Stromal cell of bone marrow (primary cell): ENCODE data around the gene RARS1.

Experiments
- DNase-seq: peaks from one replicate; pipeline ENCODE4 v3.0.0-alpha.2; 2012; ENCODE audit warnings: low read depth

Gene RARS1

GRCh38 chr5:168486136-168486879 is at the start of gene RARS1:
RARS1 (plus strand) TSS chr5:168486471; CDS start chr5:168486499, 28 bp downstream.
- DNase-seq: peak; percentile 89

- no peak for DNase-seq
These were observed 47.9 kb upstream of the RARS1 start for GRCh38 chr5:168438349-168438748.

DNA sequence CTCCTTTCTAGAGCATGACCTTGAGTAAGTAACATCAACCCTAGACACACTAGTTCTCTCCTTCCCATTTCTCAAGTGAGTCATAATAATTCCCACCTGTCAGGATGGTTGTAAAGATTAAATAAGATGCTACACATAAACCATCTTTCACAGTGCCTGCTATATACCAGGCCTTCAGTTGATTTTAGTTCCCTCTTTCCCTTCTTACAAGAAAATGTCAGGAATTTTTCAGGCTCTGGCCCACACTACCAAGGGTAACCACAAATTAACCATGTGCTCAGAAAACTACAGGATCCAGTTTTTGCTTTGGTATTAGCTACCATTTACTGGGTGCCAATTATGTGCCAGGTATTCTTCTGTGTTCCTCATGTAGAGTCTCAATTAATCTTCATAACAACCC is 42.7 kb upstream of the RARS1 start:
- DNase-seq: no peak

DNA sequence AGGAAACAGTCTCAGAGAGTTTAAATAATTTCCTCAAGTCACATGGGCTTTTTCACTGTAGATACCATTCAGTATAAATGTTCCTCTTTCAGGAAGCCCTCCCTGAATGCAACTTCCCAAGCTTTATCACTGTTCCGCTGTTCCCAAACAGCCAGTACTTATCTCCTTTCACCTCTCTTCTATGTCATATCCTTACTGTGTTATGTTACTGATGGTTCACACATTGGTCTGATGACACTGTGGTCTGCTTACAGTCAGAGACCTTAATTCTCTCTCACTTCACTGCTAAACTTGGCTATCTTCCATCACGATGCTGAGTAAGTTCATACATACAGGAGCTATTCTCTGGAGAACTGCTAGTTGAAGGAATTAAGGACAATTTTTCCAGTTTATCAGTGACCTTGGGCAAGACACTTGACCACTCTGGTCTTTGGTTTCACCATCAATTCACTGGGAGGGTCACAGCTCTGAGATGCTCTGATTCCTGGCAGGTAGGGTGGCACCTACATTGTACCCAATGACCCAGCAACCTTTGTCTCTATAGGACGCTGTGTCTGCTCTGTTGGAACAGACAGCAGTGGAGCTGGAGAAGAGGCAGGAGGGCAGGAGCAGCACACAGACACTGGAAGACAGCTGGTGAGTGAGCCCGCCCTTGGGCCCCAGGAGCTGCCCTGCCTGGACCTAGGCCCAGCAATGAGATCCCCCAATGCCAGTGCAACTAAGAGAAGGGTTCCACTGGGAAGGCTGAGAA is 42.1 kb upstream of the RARS1 start:
- no peak for DNase-seq

GRCh38 chr5:168446983-168447619 is 39.2 kb upstream of the RARS1 start:
- no peak for DNase-seq

- no peak for DNase-seq
These were observed 38.5 kb upstream of the RARS1 start for GRCh38 chr5:168447808-168448207.

GRCh38 chr5:168449166-168449565 is 37.1 kb upstream of the RARS1 start:
- DNase-seq: no peak

- DNase-seq: no peak
These were observed 34.7 kb upstream of the RARS1 start for GRCh38 chr5:168451565-168451964.

DNA sequence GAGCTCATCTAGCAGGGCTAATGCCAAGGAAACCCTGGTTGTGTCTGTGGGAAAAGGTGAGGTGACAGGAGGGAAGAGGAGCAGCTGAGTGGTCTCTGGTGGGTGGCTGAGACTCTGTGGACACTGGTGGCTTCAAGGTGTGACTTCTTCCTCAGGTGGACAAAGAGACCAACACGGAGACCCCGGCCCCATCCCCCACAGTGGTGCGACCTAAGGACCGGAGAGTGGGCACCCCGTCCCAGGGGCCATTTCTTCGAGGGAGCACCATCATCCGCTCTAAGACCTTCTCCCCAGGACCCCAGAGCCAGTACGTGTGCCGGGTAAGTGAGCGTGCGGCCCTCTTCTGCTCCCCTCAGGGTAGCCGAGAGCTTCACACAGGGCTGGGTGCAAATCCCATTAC is 31.1 kb upstream of the RARS1 start:
- no peak for DNase-seq

GRCh38 chr5:168457542-168457941 is 28.7 kb upstream of the RARS1 start:
- DNase-seq: no peak

- no peak for DNase-seq
These were observed 25.7 kb upstream of the RARS1 start for GRCh38 chr5:168460606-168461005.

- no peak for DNase-seq
These were observed 23.2 kb upstream of the RARS1 start for GRCh38 chr5:168463081-168463480.

DNA sequence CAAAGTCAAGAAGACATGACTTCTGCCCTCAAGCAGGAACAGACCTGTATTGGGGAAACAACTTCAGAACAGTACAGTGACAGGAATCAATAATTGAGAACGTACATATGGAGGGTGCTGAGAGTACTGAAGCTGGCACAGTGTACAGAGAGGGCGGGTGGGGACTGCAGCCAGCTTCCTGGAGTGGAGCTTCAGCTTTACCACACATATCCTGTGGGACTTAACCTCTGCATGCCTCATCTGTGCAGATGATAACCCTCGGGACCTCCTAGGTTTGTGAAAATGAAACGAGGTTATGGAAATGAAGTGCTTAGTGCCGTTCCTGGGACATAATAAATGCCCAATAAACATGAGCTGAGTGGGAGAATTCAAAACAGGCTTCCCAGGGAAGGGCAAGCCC is 22.1 kb upstream of the RARS1 start:
- DNase-seq: no peak

DNA sequence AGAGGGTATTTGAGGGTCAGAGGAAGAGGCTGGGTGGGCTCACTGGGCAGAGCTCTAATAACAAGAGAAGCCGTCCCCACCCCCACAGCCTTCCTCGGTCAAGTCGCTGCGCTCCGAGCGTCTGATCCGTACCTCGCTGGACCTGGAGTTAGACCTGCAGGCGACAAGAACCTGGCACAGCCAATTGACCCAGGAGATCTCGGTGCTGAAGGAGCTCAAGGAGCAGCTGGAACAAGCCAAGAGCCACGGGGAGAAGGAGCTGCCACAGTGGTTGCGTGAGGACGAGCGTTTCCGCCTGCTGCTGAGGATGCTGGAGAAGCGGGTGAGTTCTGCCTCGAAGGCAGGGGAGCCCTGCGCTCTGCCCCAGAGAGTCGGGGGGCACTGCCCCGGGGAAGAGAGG is 21.6 kb upstream of the RARS1 start:
- DNase-seq: no peak

- no peak for DNase-seq
These were observed 18.4 kb upstream of the RARS1 start for GRCh38 chr5:168467755-168468330.

DNA sequence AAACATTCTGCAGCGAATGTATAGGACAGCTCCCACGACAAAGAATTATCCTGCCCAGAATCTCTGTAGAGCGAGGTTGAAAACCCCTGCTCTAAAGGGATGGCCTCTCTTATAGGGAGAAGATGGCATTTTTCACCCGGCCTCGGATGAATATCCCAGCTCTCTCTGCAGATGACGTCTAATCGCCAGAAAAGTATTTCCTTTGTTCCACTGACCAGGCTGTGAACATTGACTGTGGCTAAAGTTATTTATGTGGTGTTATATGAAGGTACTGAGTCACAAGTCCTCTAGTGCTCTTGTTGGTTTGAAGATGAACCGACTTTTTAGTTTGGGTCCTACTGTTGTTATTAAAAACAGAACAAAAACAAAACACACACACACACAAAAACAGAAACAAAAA is 17.4 kb upstream of the RARS1 start:
- peak; percentile 51 for DNase-seq

- no peak for DNase-seq
These were observed 16.5 kb upstream of the RARS1 start for GRCh38 chr5:168469816-168470215.

- no peak for DNase-seq
These were observed 14.5 kb upstream of the RARS1 start for GRCh38 chr5:168471785-168472184.

GRCh38 chr5:168472329-168472728 is 13.9 kb upstream of the RARS1 start:
- peak; percentile 90 for DNase-seq

DNA sequence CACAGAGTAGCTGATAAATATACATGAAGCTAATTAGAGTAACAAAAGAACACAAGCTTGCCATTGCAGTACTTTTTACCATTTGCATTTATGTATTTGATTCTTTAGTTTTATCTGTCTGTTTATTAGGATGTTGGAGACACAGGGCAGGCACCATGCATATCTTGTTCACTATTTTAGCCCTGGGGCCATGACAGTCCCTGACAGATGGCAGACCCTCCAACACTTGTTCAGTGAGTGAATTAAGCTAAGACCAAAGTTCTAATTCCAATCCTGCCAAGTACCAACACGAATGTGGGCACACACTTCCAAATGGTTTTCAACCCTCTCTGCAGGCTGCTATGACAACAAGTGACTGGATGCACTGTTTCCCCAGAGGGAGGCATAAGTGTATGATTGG is 12.0 kb upstream of the RARS1 start:
- DNase-seq: no peak

DNA sequence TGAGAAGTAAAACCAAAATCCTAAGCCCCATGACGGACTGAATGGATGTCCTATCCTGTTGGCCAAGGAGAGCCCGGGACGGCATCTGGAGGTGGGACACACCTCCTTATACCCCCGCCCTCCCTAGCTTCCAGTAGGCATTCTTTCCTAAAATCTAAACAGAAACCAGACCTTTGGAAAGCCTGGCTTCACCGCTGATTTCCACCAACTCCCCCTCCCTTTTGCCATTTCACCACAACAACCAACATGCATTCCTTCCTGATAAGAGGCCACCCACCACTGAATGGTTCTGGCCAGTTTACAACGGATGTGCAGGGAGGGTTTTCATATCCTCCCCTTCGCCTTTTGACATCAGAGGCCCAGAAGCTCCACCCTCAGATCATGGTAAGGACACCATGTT is 9.2 kb upstream of the RARS1 start:
- DNase-seq: peak; percentile 23

DNA sequence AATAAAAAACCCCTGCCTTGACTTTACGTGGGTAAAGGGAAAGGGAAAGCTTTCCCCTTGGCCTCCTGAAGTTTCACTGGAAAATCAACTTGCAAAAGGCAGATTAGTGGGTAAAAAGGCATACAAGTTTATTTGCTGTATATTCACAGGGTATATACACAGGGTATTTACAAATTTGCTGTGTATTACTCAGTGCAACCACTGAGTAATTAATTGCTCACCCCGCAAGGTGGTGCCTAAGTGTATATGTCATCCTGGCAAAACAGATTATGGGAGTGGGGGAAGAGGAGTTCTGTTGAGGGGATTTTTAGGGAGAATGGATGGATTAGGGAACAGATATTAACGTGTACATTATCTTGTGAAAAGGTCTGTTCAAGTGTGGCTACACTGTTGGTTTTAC is 7.1 kb upstream of the RARS1 start:
- no peak for DNase-seq

DNA sequence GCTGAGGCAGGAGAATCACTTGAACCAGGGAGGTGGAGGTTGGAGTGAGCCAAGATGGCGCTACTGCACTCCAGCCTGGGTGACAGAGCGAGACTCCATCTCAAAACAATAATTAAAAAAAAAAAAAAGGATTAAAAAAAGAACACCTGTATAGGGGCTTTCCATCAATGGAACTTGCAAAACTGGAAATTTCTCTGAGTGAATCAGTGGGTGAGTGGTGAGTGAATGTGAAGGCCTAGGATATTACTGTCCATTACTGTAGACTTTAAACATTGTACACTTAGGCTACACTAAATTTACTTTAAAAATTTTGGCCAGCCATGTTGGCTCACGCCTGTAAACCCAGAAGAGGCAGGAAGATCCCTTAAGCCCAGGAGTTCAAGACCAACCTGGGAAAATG is 5.7 kb upstream of the RARS1 start:
- DNase-seq: no peak
